K562 (cell line): ENCODE results near the gene PDE6B. TPM values are rescaled to one million over a fixed set of nuclear protein-coding genes. Genes with fewer than 3 reads are reported as not detected.
A peak's percentile ranks its signal among the peaks of the same experiment; 100 is the strongest.

ENCODE experiments used
- CREBBP ChIP-seq: IDR thresholded peaks from one replicate; pipeline ENCODE4 v1.6.1; 2012; ENCODE audit warnings: low read depth, mild to moderate bottlenecking, control low read depth, inconsistent platforms, low read length
- ETV1 ChIP-seq: fragments of 450-650 bp; conservative IDR thresholded peaks from 2 replicates; pipeline ENCODE4 v1.6.1; 2016; ENCODE audit warnings: missing genetic modification characterization, control low read depth, low read depth, missing compliant biosample characterization
- FOXJ2 ChIP-seq: fragments of 200-800 bp; sonication (Bioruptor generic); IDR thresholded peaks from 2 replicates; pipeline ENCODE4 v1.6.1; 2016; ENCODE audit warnings: missing genetic modification characterization, missing compliant biosample characterization
- GATAD2A ChIP-seq: fragments of 450-650 bp; IDR thresholded peaks from 2 replicates; pipeline ENCODE4 v1.6.1; 2017
- GATAD2B ChIP-seq: fragments of 450-650 bp; IDR thresholded peaks from 2 replicates; pipeline ENCODE4 v1.6.1; 2017; ENCODE audit warnings: mild to moderate bottlenecking, borderline replicate concordance
- LCOR ChIP-seq: sonication (generic); formaldehyde crosslinking; IDR thresholded peaks from 2 replicates; pipeline ENCODE4 v1.8.0; 2022; ENCODE audit warnings: mild to moderate bottlenecking, missing genetic modification reagents
- RBM22 ChIP-seq: fragments of 200-400 bp; formaldehyde crosslinking; IDR thresholded peaks from 2 replicates; pipeline ENCODE4 v1.6.1; 2018; ENCODE audit warnings: low read length, low read depth; ENCODE audit not compliant: poor library complexity, severe bottlenecking
- STAT5A ChIP-seq: IDR thresholded peaks from 2 replicates; pipeline ENCODE4 v1.6.1; 2012; ENCODE audit warnings: low read length, inconsistent platforms, borderline replicate concordance
- TGIF2 ChIP-seq: sonication (generic); formaldehyde crosslinking; IDR thresholded peaks from 2 replicates; pipeline ENCODE4 v1.8.1; 2022; ENCODE audit warnings: mild to moderate bottlenecking, missing genetic modification reagents, moderate library complexity
- ZNF239 ChIP-seq: fragments of 250-450 bp; sonication (Bioruptor Pico); IDR thresholded peaks from 2 replicates; pipeline ENCODE4 v1.4.0; 2020; ENCODE audit warnings: mild to moderate bottlenecking
- ZNF507 ChIP-seq: conservative IDR thresholded peaks from 2 replicates; pipeline ENCODE4 v1.6.1; 2017; ENCODE audit warnings: missing genetic modification characterization, missing compliant biosample characterization
- ZNF561 ChIP-seq: fragments of 450-650 bp; formaldehyde crosslinking; conservative IDR thresholded peaks from 2 replicates; pipeline ENCODE4 v1.4.0; 2020; ENCODE audit warnings: mild to moderate bottlenecking, moderate library complexity
- ZNF668 ChIP-seq: fragments of 250-450 bp; sonication (Bioruptor Pico); IDR thresholded peaks from 2 replicates; pipeline ENCODE4 v1.8.0; 2022; ENCODE audit warnings: mild to moderate bottlenecking, inconsistent platforms
- polyA plus RNA-seq, 8 experiments: library from polyadenylated mRNA; depleted of rRNA in 4 of 8; stranded (reverse) in 5 of 8; unstranded in 3 of 8; fragments of >200 nt; fragmentation: Nextera tagmentation in 2 of 8; fragmentation: Illumina TruSeq in 1 of 8; extraction: Ambion mirVana in 2 of 8; extraction: Trizol in 1 of 8; gene quantifications; 2 replicates each; pipeline versions ENCODE4 v1.2.1 to v1.2.3, GENCODE V29; 2011 to 2014; ENCODE audit warnings: inconsistent platforms in 1 of 8, missing spikeins in 1 of 8
- total RNA-seq, 7 experiments: library from RNA; depleted of rRNA in 6 of 7; stranded (reverse); fragments of >200 nt in 6 of 7; fragmentation: Illumina TruSeq in 2 of 7; extraction: Trizol in 2 of 7; gene quantifications; 2 replicates each; pipeline versions ENCODE4 v1.2.1 to v1.2.3, GENCODE V29; 2011 to 2021; ENCODE audit warnings: low replicate concordance in 1 of 7
- TF ChIP-seq, protein P1 (sequence below): fragments of 450-650 bp; IDR thresholded peaks from 2 replicates; pipeline ENCODE4 v1.7.1; 2018; ENCODE audit warnings: mild to moderate bottlenecking, low read depth; ENCODE audit not compliant: partially characterized antibody
- TF ChIP-seq, protein P2 (sequence below): fragments of 450-650 bp; IDR thresholded peaks from 2 replicates; pipeline ENCODE4 v1.6.1; 2014; ENCODE audit warnings: low read depth, mild to moderate bottlenecking, moderate library complexity, borderline replicate concordance
- TF ChIP-seq, protein P3 (sequence below): fragments of 250-450 bp; sonication (Bioruptor Pico); IDR thresholded peaks from 2 replicates; pipeline ENCODE4 v1.4.0; 2020; ENCODE audit warnings: mild to moderate bottlenecking, moderate library complexity
- TF ChIP-seq, protein P4 (sequence below): fragments of 450-650 bp; IDR thresholded peaks from 2 replicates; pipeline ENCODE4 v1.6.1; 2016
- TF ChIP-seq, protein P5 (sequence below): sonication (generic); formaldehyde crosslinking; IDR thresholded peaks from 2 replicates; pipeline ENCODE4 v1.8.0; 2022; ENCODE audit warnings: mild to moderate bottlenecking, missing genetic modification reagents

Gene PDE6B
- total and polyA plus RNA-seq, 9 of the 15 experiments (the other 6 are each of a cell fraction or from before 2014, with no cell fraction given): 0.04 TPM; not detected in 8

DNA sequence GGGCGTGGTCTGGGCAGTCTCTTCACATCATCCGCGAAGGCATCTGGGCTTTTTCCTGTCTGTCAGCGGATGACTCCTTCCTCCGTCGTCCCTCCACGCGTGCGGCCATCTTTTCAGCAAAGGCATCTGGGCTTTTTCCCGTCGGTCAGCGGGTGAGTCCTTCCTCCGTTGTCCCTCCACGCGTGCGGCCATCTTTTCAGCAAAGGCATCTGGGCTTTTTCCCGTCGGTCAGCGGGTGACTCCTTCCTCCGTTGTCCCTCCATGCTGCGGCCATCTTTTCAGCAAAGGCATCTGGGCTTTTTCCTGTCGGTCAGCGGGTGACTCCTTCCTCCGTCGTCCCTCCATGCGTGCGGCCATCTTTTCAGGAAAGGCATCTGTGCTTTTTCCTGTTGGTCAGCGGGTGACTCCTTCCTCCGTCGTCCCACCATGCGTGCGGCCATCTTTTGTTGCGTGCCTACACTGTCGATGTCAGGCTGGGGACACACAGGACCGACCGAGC is 37.0 kb upstream of the PDE6B start (continued):
- TF ChIP-seq FOXJ2 (no peak), GATAD2B (no peak), RBM22 (no peak), CREBBP (no peak), GATAD2A (no peak), LCOR (CRISPR knock-in tag) (peak; percentile 39; the same call in 1 of the 2 replicates), ZNF561 (CRISPR knock-in tag) (no peak), ETV1 (no peak), ZNF239 (CRISPR knock-in tag) (no peak), STAT5A (no peak), ZNF668 (CRISPR knock-in tag) (no peak), TGIF2 (CRISPR knock-in tag) (no peak), ZNF507 (no peak)
- TF ChIP-seq, protein P1, sequence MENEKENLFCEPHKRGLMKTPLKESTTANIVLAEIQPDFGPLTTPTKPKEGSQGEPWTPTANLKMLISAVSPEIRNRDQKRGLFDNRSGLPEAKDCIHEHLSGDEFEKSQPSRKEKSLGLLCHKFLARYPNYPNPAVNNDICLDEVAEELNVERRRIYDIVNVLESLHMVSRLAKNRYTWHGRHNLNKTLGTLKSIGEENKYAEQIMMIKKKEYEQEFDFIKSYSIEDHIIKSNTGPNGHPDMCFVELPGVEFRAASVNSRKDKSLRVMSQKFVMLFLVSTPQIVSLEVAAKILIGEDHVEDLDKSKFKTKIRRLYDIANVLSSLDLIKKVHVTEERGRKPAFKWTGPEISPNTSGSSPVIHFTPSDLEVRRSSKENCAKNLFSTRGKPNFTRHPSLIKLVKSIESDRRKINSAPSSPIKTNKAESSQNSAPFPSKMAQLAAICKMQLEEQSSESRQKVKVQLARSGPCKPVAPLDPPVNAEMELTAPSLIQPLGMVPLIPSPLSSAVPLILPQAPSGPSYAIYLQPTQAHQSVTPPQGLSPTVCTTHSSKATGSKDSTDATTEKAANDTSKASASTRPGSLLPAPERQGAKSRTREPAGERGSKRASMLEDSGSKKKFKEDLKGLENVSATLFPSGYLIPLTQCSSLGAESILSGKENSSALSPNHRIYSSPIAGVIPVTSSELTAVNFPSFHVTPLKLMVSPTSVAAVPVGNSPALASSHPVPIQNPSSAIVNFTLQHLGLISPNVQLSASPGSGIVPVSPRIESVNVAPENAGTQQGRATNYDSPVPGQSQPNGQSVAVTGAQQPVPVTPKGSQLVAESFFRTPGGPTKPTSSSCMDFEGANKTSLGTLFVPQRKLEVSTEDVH: no peak
- TF ChIP-seq, protein P2, sequence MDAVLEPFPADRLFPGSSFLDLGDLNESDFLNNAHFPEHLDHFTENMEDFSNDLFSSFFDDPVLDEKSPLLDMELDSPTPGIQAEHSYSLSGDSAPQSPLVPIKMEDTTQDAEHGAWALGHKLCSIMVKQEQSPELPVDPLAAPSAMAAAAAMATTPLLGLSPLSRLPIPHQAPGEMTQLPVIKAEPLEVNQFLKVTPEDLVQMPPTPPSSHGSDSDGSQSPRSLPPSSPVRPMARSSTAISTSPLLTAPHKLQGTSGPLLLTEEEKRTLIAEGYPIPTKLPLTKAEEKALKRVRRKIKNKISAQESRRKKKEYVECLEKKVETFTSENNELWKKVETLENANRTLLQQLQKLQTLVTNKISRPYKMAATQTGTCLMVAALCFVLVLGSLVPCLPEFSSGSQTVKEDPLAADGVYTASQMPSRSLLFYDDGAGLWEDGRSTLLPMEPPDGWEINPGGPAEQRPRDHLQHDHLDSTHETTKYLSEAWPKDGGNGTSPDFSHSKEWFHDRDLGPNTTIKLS: 0 out of 2 replicates have a peak, but pooled peaks have one; percentile 21
- TF ChIP-seq, protein P3, sequence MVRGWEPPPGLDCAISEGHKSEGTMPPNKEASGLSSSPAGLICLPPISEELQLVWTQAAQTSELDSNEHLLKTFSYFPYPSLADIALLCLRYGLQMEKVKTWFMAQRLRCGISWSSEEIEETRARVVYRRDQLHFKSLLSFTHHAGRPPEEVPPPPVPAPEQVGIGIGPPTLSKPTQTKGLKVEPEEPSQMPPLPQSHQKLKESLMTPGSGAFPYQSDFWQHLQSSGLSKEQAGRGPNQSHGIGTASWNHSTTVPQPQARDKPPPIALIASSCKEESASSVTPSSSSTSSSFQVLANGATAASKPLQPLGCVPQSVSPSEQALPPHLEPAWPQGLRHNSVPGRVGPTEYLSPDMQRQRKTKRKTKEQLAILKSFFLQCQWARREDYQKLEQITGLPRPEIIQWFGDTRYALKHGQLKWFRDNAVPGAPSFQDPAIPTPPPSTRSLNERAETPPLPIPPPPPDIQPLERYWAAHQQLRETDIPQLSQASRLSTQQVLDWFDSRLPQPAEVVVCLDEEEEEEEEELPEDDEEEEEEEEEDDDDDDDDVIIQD (CRISPR knock-in tag): no peak
- TF ChIP-seq, protein P4, sequence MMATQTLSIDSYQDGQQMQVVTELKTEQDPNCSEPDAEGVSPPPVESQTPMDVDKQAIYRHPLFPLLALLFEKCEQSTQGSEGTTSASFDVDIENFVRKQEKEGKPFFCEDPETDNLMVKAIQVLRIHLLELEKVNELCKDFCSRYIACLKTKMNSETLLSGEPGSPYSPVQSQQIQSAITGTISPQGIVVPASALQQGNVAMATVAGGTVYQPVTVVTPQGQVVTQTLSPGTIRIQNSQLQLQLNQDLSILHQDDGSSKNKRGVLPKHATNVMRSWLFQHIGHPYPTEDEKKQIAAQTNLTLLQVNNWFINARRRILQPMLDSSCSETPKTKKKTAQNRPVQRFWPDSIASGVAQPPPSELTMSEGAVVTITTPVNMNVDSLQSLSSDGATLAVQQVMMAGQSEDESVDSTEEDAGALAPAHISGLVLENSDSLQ: peak; percentile 48
- TF ChIP-seq, protein P5, sequence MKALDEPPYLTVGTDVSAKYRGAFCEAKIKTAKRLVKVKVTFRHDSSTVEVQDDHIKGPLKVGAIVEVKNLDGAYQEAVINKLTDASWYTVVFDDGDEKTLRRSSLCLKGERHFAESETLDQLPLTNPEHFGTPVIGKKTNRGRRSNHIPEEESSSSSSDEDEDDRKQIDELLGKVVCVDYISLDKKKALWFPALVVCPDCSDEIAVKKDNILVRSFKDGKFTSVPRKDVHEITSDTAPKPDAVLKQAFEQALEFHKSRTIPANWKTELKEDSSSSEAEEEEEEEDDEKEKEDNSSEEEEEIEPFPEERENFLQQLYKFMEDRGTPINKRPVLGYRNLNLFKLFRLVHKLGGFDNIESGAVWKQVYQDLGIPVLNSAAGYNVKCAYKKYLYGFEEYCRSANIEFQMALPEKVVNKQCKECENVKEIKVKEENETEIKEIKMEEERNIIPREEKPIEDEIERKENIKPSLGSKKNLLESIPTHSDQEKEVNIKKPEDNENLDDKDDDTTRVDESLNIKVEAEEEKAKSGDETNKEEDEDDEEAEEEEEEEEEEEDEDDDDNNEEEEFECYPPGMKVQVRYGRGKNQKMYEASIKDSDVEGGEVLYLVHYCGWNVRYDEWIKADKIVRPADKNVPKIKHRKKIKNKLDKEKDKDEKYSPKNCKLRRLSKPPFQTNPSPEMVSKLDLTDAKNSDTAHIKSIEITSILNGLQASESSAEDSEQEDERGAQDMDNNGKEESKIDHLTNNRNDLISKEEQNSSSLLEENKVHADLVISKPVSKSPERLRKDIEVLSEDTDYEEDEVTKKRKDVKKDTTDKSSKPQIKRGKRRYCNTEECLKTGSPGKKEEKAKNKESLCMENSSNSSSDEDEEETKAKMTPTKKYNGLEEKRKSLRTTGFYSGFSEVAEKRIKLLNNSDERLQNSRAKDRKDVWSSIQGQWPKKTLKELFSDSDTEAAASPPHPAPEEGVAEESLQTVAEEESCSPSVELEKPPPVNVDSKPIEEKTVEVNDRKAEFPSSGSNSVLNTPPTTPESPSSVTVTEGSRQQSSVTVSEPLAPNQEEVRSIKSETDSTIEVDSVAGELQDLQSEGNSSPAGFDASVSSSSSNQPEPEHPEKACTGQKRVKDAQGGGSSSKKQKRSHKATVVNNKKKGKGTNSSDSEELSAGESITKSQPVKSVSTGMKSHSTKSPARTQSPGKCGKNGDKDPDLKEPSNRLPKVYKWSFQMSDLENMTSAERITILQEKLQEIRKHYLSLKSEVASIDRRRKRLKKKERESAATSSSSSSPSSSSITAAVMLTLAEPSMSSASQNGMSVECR (CRISPR knock-in tag): no peak
